Measurements from ENCODE around the gene EDAR. TPM values are rescaled to one million over a fixed set of nuclear protein-coding genes. Genes with fewer than 3 reads are reported as not detected.

EDAR gene
- total RNA-seq = not detected in 2 replicates

GRCh38 chr2:108988796-108989713, at the start of gene EDAR:
EDAR (minus strand) TSS chr2:108989220; CDS start chr2:108931014, 58,206 bp downstream.

Other genes with a start within 250 kb of the EDAR start
- 4.3 and 5.9 TPM in 2 replicates for gene CCDC138, start 202.4 kb downstream of the EDAR start, total RNA-seq
- gene SH3RF3, start 140.0 kb upstream of the EDAR start, total RNA-seq = 4.6 and 7.0 TPM in 2 replicates

Data from dermis lymphatic vessel endothelial cell (primary cell).